ENCODE results near the gene NEK6. TPM values are rescaled to one million over a fixed set of nuclear protein-coding genes. Genes with fewer than 3 reads are reported as not detected.

Gene NEK6
- total RNA-seq, 2 experiments from 2014 or later, result 5.6 to 16.4 TPM

DNA sequence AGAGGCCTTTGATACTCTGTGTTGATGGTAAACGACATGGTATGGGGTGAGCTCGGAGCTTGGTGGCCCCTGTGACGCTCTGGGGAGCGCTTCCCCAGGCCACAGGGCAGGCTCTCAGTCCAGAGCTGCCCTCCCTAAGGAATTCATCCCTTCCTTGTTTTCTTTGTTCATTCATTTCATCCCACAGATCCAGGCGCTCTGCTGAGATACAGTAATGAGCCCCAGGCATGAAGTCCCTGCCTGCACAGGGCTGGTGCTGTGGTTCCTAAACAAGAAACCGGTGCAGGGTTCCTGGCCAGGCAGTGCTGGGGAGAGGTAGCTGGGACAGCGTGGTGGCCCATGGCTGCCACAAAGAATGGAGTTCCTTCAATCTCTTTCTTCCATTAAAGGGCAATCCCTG lies 14.4 kb downstream of the NEK6 start:
- Histone ChIP-seq H3K27ac (ENCODE audit: low read depth, low read length, poor library complexity, severe bottlenecking) (no peak overlapping the region), H3K9me3 (ENCODE audit: low read length) (no peaks in the 10 kb centered on the region), H3K9me2 (ENCODE audit: insufficient read depth, low read length) (no peaks in the 10 kb centered on the region), H3K79me2 (ENCODE audit: insufficient read depth, low read depth, low read length) (peaks cover 7% of the 10 kb centered on the region; the same call in 1 of the 2 replicates), H2AFZ (ENCODE audit: low read length) (no peak overlapping the region), H3K4me3 (ENCODE audit: low read depth, low read length, poor library complexity, severe bottlenecking) (no peak overlapping the region), H3K36me3 (ENCODE audit: insufficient read depth, low read length) (no peaks in the 10 kb centered on the region), H4K20me1 (ENCODE audit: insufficient read depth, low read length) (no peaks in the 10 kb centered on the region), H3K4me2 (ENCODE audit: low read length) (no peak overlapping the region), H3K4me1 (ENCODE audit: insufficient read depth, low read length, poor library complexity, severe bottlenecking) (peaks cover 29% of the 10 kb centered on the region)
- DNase-seq (ENCODE audit: low spot score), result no peak
- CTCF ChIA-PET (ENCODE audit: unreplicated experiment), result no interaction called here
- POLR2A ChIA-PET, result no interaction called here
- TF ChIP-seq, protein P1, sequence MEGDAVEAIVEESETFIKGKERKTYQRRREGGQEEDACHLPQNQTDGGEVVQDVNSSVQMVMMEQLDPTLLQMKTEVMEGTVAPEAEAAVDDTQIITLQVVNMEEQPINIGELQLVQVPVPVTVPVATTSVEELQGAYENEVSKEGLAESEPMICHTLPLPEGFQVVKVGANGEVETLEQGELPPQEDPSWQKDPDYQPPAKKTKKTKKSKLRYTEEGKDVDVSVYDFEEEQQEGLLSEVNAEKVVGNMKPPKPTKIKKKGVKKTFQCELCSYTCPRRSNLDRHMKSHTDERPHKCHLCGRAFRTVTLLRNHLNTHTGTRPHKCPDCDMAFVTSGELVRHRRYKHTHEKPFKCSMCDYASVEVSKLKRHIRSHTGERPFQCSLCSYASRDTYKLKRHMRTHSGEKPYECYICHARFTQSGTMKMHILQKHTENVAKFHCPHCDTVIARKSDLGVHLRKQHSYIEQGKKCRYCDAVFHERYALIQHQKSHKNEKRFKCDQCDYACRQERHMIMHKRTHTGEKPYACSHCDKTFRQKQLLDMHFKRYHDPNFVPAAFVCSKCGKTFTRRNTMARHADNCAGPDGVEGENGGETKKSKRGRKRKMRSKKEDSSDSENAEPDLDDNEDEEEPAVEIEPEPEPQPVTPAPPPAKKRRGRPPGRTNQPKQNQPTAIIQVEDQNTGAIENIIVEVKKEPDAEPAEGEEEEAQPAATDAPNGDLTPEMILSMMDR (conservative IDR thresholded peaks at IDR 0.05; ENCODE audit: low read length), result no peak
- no peak for TF ChIP-seq EZH2phosphoT487 (IDR thresholded peaks at IDR 0.05; ENCODE audit: borderline replicate concordance, low read depth, low read length)
- no TSS peak for BruUV-seq (replicated peaks)
- intact Hi-C loops (cut with micrococcal nuclease; ENCODE audit: unreplicated experiment), result no loop called here

- CTCF ChIA-PET (ENCODE audit: unreplicated experiment), result no interaction called here
- Histone ChIP-seq H3K36me3 (ENCODE audit: insufficient read depth, low read length) (no peaks in the 10 kb centered on the region), H3K4me1 (ENCODE audit: insufficient read depth, low read length, poor library complexity, severe bottlenecking) (peaks cover 20% of the 10 kb centered on the region), H3K4me2 (ENCODE audit: low read length) (no peak overlapping the region), H3K9me3 (ENCODE audit: low read length) (no peaks in the 10 kb centered on the region), H4K20me1 (ENCODE audit: insufficient read depth, low read length) (no peaks in the 10 kb centered on the region), H3K27ac (ENCODE audit: low read depth, low read length, poor library complexity, severe bottlenecking) (no peak overlapping the region), H3K79me2 (ENCODE audit: insufficient read depth, low read depth, low read length) (peaks cover 2% of the 10 kb centered on the region; the same call in 1 of the 2 replicates), H3K9me2 (ENCODE audit: insufficient read depth, low read length) (no peaks in the 10 kb centered on the region), H3K4me3 (ENCODE audit: low read depth, low read length, poor library complexity, severe bottlenecking) (no peak overlapping the region), H2AFZ (ENCODE audit: low read length) (no peak overlapping the region)
- BruUV-seq (replicated peaks), result no TSS peak
- no peak for TF ChIP-seq EZH2phosphoT487 (IDR thresholded peaks at IDR 0.05; ENCODE audit: borderline replicate concordance, low read depth, low read length)
- TF ChIP-seq, protein P1 (conservative IDR thresholded peaks at IDR 0.05; ENCODE audit: low read length), result no peak
- intact Hi-C loops (cut with micrococcal nuclease; ENCODE audit: unreplicated experiment), result no loop called here
- no peak for DNase-seq (ENCODE audit: low spot score)
- POLR2A ChIA-PET, result no interaction called here
Measured at GRCh38 chr9:124272979-124273378, 15.2 kb downstream of the NEK6 start.

DNA sequence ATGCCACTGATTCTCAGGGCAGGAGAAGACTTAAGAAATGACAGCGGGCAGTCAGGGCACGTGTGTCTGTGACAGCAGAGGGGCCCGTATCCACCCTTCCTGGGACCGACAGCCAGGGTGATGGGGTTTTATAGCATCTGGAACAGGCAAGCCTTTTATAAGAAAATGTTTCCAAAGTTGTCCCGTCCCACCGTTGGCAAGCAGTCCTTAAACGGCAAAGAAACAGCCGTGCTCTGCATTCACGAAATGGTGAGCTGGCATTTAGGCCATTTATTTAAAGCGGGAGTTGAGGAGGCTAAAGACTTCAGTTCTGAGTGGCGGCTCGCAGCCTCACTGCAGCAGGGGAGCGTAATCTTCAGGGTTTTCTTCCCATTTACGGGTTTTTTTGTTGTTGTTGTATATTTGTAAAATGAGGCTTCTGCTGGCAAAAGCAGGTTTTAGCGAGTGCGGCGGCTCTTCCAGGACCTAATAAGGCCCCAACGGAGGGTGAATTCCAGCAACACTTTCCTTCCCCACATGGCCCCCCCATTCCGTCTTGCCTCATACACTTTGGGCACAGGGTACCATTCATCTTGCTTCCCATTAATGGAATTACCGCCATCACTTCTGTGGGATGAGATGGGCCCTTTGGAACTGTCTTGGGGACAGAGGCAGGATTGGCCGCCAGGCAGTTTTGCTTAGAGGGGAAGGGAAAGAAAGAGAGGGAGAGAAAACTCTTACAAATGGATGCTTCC lies 15.8 kb downstream of the NEK6 start:
- Histone ChIP-seq H3K36me3 (ENCODE audit: insufficient read depth, low read length) (no peaks in the 10 kb centered on the region), H3K4me2 (ENCODE audit: low read length) (no peak overlapping the region), H4K20me1 (ENCODE audit: insufficient read depth, low read length) (no peaks in the 10 kb centered on the region), H3K4me1 (ENCODE audit: insufficient read depth, low read length, poor library complexity, severe bottlenecking) (peaks cover 14% of the 10 kb centered on the region), H3K4me3 (ENCODE audit: low read depth, low read length, poor library complexity, severe bottlenecking) (no peak overlapping the region), H3K27ac (ENCODE audit: low read depth, low read length, poor library complexity, severe bottlenecking) (no peak overlapping the region), H3K9me2 (ENCODE audit: insufficient read depth, low read length) (no peaks in the 10 kb centered on the region), H3K79me2 (ENCODE audit: insufficient read depth, low read depth, low read length) (no peaks in the 10 kb centered on the region), H3K9me3 (ENCODE audit: low read length) (no peaks in the 10 kb centered on the region), H2AFZ (ENCODE audit: low read length) (no peak overlapping the region)
- no TSS peak for BruUV-seq (replicated peaks)
- ChIA-PET CTCF (ENCODE audit: unreplicated experiment) (no interaction called here), POLR2A (no interaction called here)
- intact Hi-C loops (cut with micrococcal nuclease; ENCODE audit: unreplicated experiment), result no loop called here
- TF ChIP-seq, protein P1 (conservative IDR thresholded peaks at IDR 0.05; ENCODE audit: low read length), result no peak
- DNase-seq (ENCODE audit: low spot score), result no peak
